GM21529 (cell line): ENCODE data around the gene ARHGEF35.
A peak's percentile ranks its signal among the peaks of the same experiment; 100 is the strongest.
"Not testable (repeated sequence)": the region's sequence is repeated elsewhere in the genome, so short reads cannot be mapped to it uniquely, and the experiment has no call there.

Experiments used
- ATAC-seq: cut with Tn5 transposase; IDR thresholded peaks from one replicate; pipeline ENCODE4 v1.9.1; 2021; ENCODE audit not compliant: unreplicated experiment

The ARHGEF35 gene

DNA sequence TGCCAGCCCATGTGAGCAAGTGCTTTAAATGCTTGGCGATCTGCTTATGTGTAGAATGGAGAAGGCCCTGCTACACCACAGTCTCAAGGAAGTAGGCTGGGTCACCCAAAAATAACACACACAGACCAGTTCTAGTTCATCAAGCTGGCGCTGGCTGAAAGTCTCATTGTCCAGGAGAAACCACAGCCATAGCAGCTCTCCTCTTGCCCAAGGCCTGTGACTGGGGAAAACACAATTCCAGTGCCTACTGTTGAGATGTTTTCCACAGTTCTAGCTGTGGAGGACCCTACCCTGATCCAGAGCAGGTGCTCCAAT lies 16.5 kb downstream of the ARHGEF35 start:
- ATAC-seq: peak; percentile 13

DNA sequence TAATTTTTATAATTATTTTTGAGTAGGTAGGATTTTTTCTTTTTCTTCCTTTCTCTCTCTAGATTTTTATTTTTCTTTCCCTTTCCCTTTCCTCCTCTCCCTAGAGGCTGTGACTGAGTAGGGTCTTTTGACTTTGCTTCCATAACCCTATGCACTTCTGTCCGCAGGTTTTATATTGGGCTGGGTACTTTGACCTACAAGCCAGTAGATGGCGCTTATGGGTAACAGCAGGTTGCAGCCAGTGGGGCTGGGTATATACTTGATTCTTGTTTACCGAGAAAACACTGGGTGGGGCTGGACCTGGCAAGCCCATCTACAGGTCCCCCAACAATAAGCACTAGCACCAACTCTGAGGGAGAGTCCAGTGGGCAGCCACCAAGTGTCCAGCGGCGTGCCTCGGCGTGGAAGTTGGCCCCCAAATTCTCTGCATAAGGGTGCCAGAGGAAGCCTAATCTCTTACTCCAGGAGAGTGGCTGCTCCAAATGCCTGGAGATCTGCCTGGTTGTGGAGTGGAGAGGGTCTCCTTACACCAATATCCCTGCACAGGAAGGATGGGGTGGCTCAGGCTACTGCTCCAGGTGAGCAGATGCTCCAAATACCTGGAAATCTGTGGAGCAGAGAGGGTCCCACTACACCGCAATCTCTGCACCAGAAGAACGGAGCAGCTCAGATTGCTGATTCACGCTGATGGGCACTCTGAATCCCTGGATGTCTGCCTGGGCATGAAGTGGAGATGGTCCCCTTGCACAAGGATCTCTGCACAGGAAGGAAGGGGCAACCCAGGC lies 17.1 kb downstream of the ARHGEF35 start:
- peak; percentile 97 for ATAC-seq

DNA sequence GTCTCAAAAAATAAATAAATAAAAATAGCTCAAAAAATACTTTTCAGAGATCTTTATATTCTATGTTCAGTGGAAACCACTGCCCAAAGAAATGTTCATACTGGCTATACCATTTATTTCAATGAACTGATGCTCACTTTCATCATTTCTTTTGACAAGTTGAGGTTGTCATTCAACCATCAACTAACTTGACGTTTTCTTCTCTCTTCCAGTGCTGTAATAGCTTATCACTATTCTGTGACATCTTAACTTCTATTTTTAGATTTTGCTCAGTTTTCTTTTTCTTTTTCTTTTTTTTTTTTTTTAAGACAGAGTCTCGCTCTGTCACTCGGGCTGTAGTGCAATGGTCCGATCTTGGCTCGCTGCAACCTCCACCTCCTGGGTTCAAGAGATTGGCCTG lies 21.0 kb downstream of the ARHGEF35 start:
- ATAC-seq: no peak

DNA sequence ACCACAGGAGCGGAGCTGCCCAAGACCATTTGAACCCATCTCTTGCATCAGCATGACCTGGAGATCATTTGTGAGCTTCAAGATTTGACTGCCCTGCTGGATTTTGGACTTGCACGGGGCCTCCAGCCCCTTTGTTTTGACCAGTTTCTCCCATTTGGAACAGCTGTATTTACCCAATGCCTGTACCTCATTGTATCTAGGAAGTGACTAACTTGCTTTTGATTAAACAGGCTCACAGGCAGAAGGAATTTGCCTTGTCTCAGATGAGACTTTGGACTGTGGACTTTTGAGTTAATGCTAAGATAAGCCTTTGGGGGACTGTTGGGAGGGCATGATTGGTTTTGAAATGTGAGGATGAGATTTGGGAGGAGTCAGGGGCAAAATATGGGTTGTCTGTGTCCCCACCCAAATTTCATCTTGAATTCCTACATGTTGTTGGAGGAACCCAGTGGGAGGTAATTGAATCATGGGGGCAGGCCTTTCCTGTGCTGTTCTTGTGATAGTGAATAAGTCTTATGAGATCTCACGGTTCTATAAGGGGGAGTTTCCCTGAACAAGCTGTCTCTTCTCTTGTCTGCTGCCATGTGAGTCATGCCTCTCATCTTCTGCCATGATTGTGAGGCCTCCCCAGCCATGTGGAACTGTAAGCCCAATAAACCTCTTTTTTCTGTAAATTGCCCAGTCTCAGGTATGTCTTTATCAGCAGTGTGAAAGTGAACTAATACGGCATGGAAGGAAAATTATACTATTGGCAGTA lies 23.9 kb downstream of the ARHGEF35 start:
- ATAC-seq: not testable (repeated sequence)

DNA sequence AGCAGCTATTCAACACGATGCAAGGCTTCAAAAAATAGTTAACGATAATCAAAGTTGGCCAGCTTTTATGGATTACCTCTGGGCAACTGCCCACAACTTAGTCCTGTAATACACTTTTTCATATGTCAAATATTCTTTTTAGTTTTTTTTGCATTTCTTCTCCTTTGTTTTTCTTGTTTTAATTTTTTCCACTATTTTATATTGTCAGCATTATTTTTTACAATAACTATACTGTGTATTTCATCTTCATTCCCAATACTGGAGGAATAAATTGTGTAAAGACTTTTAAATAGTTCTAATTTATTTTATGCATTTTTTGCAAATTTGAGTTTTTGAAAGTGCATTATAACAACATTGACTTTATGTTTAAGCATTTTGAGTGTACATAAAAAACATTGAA lies 30.8 kb downstream of the ARHGEF35 start:
- no peak for ATAC-seq

DNA sequence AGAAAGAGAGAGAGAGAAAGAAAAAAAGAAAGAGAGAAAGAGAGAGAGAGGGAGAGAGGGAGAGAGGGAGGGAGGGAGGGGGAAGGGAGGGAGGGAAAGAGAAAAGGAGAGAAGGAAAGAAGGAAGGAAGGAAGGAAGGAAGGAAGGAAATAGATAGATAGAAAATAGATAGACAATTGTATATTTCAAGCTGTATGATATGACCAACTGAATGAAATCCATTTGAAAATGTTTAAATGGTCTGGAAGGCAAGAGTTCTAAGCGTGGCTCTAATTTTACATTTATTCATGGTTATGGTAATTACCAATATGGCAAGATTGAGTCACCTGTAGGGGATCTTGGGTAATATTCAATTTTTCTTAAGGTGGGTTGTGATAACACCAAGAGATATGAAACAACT lies 36.8 kb downstream of the ARHGEF35 start:
- ATAC-seq: no peak

DNA sequence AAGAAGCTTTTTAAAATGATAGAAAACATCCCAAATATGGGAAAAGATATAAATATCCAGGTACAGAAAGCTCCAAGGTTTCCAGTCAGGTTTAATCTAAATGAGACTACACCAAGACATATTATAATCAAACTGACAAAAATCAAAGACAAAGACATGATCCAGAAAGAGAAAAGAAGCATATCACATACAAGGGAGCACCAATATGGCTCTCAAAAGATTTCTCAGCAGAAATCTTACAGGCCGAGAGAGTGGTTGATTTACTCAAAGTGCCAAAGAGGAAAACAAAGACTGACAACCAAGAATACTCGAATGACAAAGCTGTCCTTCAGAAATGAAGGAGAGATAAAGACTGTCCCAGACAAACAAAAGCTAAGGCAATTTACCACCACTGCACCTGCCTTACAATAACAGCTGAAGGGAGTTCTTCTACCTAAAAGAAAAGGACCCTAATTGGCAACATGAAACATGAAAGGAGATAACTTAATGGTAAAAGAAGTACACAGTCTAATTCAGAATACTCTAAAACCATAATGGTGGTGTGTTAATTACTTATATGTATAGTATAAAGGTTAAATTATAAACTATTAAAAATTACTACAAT lies 47.3 kb downstream of the ARHGEF35 start:
- no peak for ATAC-seq

DNA sequence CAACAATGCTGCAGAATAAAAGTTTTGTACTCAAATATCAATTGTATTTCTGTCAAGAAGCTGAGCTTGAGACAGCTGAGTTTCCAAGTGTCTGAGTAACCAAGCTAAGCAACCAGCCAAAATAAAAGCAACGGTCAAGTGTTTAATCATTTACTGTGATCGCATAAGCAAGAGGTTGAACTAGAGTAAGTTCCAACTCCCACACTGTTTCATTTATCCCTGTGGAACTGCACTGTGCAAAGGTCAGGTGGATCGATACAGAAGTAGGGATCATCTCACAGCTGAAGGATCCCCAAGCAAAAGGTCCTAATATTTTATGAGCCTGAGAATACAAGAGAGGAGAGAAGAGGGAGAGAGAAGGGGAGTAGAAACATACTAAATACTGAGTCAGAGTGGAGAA lies 51.2 kb downstream of the ARHGEF35 start:
- no peak for ATAC-seq

DNA sequence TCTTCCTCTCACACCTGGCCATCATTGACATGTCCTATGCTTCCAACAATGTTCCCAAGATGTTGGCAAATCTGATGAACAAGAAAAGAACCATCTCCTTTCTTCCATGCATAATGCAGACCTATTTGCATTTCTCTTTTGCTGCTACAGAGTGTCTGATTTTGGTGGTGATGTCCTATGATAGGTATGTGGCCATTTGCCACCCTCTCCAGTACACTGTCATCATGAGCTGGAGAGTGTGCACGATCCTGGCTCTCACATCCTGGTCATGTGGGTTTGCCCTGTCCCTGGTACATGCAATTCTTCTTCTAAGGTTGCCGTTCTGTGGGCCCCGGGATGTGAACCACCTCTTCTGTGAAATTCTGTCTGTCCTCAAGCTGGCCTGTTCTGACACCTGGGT lies 53.4 kb downstream of the ARHGEF35 start:
- ATAC-seq: no peak

DNA sequence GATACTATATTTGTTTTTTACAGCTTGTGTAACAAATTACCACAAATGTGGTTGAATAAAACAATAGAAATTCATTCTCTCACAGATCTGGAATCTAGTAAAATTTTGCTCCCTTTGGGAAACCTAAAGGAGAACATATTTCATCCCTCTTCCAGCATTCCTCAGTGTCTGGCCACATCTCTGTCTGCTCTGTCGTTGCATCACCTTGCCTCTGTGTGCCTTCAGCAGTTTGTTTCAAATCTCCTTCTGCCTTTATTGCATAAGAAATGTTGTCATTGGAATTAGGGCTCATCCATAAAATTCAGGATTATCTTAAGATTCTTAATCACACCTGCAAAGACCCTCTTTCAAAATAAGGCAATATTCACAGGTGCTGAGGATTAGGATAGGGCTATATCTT lies 58.1 kb downstream of the ARHGEF35 start:
- no peak for ATAC-seq
